HG02588 (cell line): ENCODE data around the gene ARPC1B.

Source experiments
- ATAC-seq: cut with Tn5 transposase; IDR thresholded peaks from one replicate; pipeline ENCODE4 v1.9.1; 2021; ENCODE audit warnings: mild to moderate bottlenecking, moderate library complexity; ENCODE audit not compliant: unreplicated experiment

The ARPC1B gene

GRCh38 chr7:99440195-99440594 lies 65.7 kb downstream of the ARPC1B start:
- no peak for ATAC-seq
